ENCODE data around the gene CCDC154. TPM values are rescaled to one million over a fixed set of nuclear protein-coding genes. Genes with fewer than 3 reads are reported as not detected.
A peak's percentile ranks its signal among the peaks of the same experiment; 100 is the strongest.

The CCDC154 gene
- total RNA-seq, 4 donors from 2014 or later: 0.17 to 0.58 (median 0.42) TPM; not detected in 1

- H3K27me3 ChIP-seq: peaks cover 0 to 14% (median 0%) of the 10 kb centered on the region in 4 donors
- intact Hi-C loops (cut with DNase I): no loop called here
- DNase-seq (ENCODE audit: extremely low spot score): no peak
- H3K36me3 ChIP-seq: no peaks in the 10 kb centered on the region
- 85% methylated on average over 6 of the region's 10 CpGs for WGBS
- H3K27ac ChIP-seq (replicated peaks in 1 of 4): no peak overlapping the region
- H3K4me3 ChIP-seq: no peak overlapping the region
- TF ChIP-seq EP300 (IDR thresholded peaks at IDR 0.05) (no peak), POLR2A (IDR thresholded peaks at IDR 0.05; ENCODE audit: low read depth) (no peak), POLR2AphosphoS5 (IDR thresholded peaks at IDR 0.05) (no peak)
- TF ChIP-seq, protein P1, sequence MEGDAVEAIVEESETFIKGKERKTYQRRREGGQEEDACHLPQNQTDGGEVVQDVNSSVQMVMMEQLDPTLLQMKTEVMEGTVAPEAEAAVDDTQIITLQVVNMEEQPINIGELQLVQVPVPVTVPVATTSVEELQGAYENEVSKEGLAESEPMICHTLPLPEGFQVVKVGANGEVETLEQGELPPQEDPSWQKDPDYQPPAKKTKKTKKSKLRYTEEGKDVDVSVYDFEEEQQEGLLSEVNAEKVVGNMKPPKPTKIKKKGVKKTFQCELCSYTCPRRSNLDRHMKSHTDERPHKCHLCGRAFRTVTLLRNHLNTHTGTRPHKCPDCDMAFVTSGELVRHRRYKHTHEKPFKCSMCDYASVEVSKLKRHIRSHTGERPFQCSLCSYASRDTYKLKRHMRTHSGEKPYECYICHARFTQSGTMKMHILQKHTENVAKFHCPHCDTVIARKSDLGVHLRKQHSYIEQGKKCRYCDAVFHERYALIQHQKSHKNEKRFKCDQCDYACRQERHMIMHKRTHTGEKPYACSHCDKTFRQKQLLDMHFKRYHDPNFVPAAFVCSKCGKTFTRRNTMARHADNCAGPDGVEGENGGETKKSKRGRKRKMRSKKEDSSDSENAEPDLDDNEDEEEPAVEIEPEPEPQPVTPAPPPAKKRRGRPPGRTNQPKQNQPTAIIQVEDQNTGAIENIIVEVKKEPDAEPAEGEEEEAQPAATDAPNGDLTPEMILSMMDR (IDR thresholded peaks at IDR 0.05): no peak
- peaks cover 24 to 33% (median 26%) of the 10 kb centered on the region in 4 donors for H3K4me1 ChIP-seq
- H3K9me3 ChIP-seq: no peaks in the 10 kb centered on the region
Observed at GRCh38 chr16:1477033-1477432, 32.7 kb upstream of the CCDC154 start.

DNA sequence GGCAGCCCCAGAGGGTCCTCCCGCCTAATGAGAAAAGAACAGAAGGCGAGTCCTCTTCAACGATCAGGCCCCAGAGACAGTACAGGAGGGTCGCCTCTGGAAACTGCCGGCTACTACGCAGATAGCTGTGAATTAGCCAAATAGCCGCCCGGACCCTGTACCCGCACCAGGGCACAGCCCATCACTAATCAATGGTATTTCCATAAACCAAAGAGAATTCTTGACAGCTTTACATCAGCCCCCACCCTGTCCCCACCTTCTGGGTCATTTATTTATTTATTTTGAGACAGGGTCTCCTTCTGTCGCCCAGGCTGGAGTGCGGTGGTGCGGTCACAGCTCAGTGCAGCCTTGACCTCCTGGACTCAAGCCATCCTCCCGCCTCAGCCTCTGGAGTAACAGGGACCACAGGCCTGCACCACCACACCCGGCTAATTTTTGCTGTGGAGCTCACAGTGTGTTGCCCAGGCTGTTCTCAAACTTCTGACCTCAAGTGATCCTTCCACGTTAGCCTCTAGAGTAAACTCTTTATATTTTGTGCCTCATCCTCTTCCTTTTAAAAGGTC, 31.3 kb upstream of the CCDC154 start:
- Histone ChIP-seq H3K36me3 (no peaks in the 10 kb centered on the region), H3K9me3 (no peaks in the 10 kb centered on the region), H3K27me3 (peaks cover 0 to 2% (median 0%) of the 10 kb centered on the region in 4 donors), H3K4me1 (peaks cover 24 to 47% (median 40%) of the 10 kb centered on the region in 4 donors), H3K4me3 (peak overlapping the region; percentile 75 to 96 (median 94)), H3K27ac (replicated peaks in 1 of 4) (peak overlapping the region; percentile 84 to 96 (median 92))
- no peak for DNase-seq (ENCODE audit: extremely low spot score)
- TF ChIP-seq POLR2A (IDR thresholded peaks at IDR 0.05; ENCODE audit: low read depth): no peak
- TF ChIP-seq, protein P1 (IDR thresholded peaks at IDR 0.05): no peak
- no peak for TF ChIP-seq POLR2AphosphoS5 (IDR thresholded peaks at IDR 0.05)
- TF ChIP-seq EP300 (IDR thresholded peaks at IDR 0.05): no peak
- intact Hi-C loops (cut with DNase I): no loop called here
- 74% methylated on average over 14 of the region's 15 CpGs for WGBS

GRCh38 chr16:1474796-1475551, 30.6 kb upstream of the CCDC154 start, which contains the start of gene CLCN7:
Gene CLCN7 (minus strand): TSS chr16:1475028. CDS start chr16:1474974, 54 bp downstream.
- DNase-seq (ENCODE audit: extremely low spot score): peak; percentile 98
- Histone ChIP-seq H3K27ac (replicated peaks in 1 of 4) (peak within 1 kb of the TSS; percentile 84 to 96 (median 92)), H3K4me3 (peak within 1 kb of the TSS; percentile 75 to 96 (median 94)), H3K27me3 (no peaks in the 10 kb centered on the region), H3K36me3 (no peaks in the 10 kb centered on the region), H3K9me3 (no peaks in the 10 kb centered on the region), H3K4me1 (peaks cover 28 to 54% (median 45%) of the 10 kb centered on the region in 4 donors)
- TF ChIP-seq POLR2AphosphoS5 (IDR thresholded peaks at IDR 0.05): peak; percentile 95 to 97
- TF ChIP-seq EP300 (IDR thresholded peaks at IDR 0.05): no peak
- peak; percentile 93 for TF ChIP-seq POLR2A (IDR thresholded peaks at IDR 0.05; ENCODE audit: low read depth)
- TF ChIP-seq, protein P1 (IDR thresholded peaks at IDR 0.05): peak in 1 of 3 experiments; percentile 26
- WGBS: 0% methylated on average over 31 of the region's 99 CpGs
- intact Hi-C loops (cut with DNase I): no loop called here

DNA sequence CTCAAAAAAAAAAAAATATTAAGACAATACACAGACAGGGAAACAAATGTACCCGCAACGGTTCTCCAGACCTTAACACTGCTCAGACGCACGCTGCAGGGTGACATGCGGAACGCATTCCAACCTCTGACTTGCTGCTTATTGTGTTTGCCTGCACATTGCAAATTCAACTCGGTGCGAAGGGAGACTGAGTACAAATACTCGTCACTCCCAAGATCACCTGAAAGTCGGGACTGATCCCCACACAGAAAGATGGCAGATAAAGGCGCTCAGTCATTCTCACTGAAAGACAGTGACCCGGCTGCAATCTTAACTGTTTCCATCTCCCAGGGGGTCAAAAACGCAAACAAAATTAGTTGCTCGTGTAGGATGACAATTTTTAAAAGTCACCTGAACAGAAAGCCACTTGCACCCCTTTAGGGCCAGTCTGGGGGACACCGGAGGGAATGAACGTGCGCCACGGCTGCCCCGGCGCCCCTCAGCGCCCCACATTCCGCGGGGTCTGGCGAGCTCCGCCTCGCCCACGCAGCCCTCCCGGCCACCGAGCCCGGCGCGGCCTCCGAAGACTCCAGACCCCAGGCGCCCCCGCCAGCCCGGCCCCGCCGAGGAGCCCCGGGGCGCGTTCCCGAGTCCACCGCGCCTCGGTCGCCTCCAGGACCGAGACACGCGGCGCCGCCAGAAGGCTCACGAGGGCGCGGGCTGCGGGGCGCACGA, 29.9 kb upstream of the CCDC154 start:
- Histone ChIP-seq H3K27ac (replicated peaks in 1 of 4) (peak overlapping the region; percentile 84 to 96 (median 92)), H3K36me3 (no peaks in the 10 kb centered on the region), H3K4me1 (peaks cover 28 to 58% (median 48%) of the 10 kb centered on the region in 4 donors), H3K9me3 (no peaks in the 10 kb centered on the region), H3K4me3 (peak overlapping the region; percentile 75 to 96 (median 94)), H3K27me3 (no peaks in the 10 kb centered on the region)
- 21% methylated on average over 21 of the region's 57 CpGs for WGBS
- TF ChIP-seq, protein P1 (IDR thresholded peaks at IDR 0.05): no peak
- TF ChIP-seq POLR2A (IDR thresholded peaks at IDR 0.05; ENCODE audit: low read depth): no peak
- DNase-seq (ENCODE audit: extremely low spot score): no peak
- intact Hi-C loops (cut with DNase I): no loop called here

All from esophagus muscularis mucosa (tissue), 4 donors.